Aorta (tissue), 5 donors: ENCODE measurements around the gene PIP5KL1. TPM values are rescaled to one million over a fixed set of nuclear protein-coding genes. Genes with fewer than 3 reads are reported as not detected.

Experiments used
- ATAC-seq: fragments of 200-7000 bp; cut with Tn5 transposase; one replicate; pipeline ENCODE4 v1.9.1; 2022; ENCODE audit warnings: moderate library complexity; ENCODE audit not compliant: low FRiP score
- DNase-seq, 2 donors: peaks; one replicate each; pipeline ENCODE4 v3.0.0-alpha.2; 2020
- H3K27ac ChIP-seq, 2 donors: one replicate each; pipeline ENCODE4 v1.5.1; 2013; ENCODE audit warnings: low read length in 2 of 2, mild to moderate bottlenecking in 2 of 2, moderate library complexity in 2 of 2, control low read depth in 1 of 2, inconsistent platforms in 1 of 2, low read depth in 1 of 2
- H3K27me3 ChIP-seq, 2 donors: one replicate each; pipeline ENCODE4 v1.6.1; 2013; ENCODE audit warnings: control low read depth in 1 of 2, low read length in 1 of 2, mild to moderate bottlenecking in 1 of 2, moderate library complexity in 1 of 2; ENCODE audit not compliant: insufficient read depth in 2 of 2, control insufficient read depth in 1 of 2
- H3K36me3 ChIP-seq, 2 donors: one replicate each; pipeline ENCODE4 v1.6.1; 2013; ENCODE audit warnings: control low read depth in 1 of 2, low read length in 1 of 2, mild to moderate bottlenecking in 1 of 2; ENCODE audit not compliant: insufficient read depth in 2 of 2, control insufficient read depth in 1 of 2
- H3K4me1 ChIP-seq, 2 donors: one replicate each; pipeline ENCODE4 v1.6.1; 2013; ENCODE audit warnings: low read length in 2 of 2, control low read depth in 1 of 2, mild to moderate bottlenecking in 1 of 2, moderate library complexity in 1 of 2; ENCODE audit not compliant: insufficient read depth in 2 of 2, control insufficient read depth in 1 of 2
- H3K4me3 ChIP-seq, 2 donors: one replicate each; pipeline ENCODE4 v1.5.1; 2013; ENCODE audit warnings: low read length in 2 of 2, control low read depth in 1 of 2, mild to moderate bottlenecking in 1 of 2
- H3K9me3 ChIP-seq: one replicate; pipeline ENCODE4 v1.6.1; 2013; ENCODE audit warnings: mild to moderate bottlenecking, low read length; ENCODE audit not compliant: control insufficient read depth
- WGBS, 2 donors: extraction: QIAGEN DNeasy Blood & Tissue Kit; methylation state at CpG; one replicate each; pipeline ENCODE4 v1.1.7; 2013; 5-methylcytosine and 5-hydroxymethylcytosine counted together
- intact Hi-C, 2 donors: fragments of 100-400 bp; cut with DNase I; formaldehyde crosslinking; loops; one replicate each; pipeline versions ENCODE4 v1.14.2 to v1.15.0; 2022
- polyA plus RNA-seq, 2 donors: library from polyadenylated mRNA; stranded (reverse); fragments of 200-250 nt; gene quantifications; one replicate each; pipeline ENCODE4 v1.2.3, GENCODE V29; 2013
- total RNA-seq, 2 donors: library from RNA; stranded (reverse); fragmentation: NEBNext Ultra II Directional; extraction: Animal tissue kit (Norgen Biotek cat#: 25700); gene quantifications; one replicate each; pipeline ENCODE4 v1.2.1, GENCODE V29; 2021
- donor health status: healthy with polysubstance abuse.
- donor health status: Bipolar disorder and iron deficiency.
- donor health status: DM: no; HTN: no; CAD: no.
- donor health status: DM: no; HTN: no; CAD: no.
- donor health status: DM: yes; HTN: yes; CAD: no.

The PIP5KL1 gene
- total and polyA plus RNA-seq, 4 donors, result 1.4 to 4.5 (median 3.0) TPM

GRCh38 chr9:127873223-127873691 lies 57.3 kb downstream of the PIP5KL1 start:
- ATAC-seq (no peak), DNase-seq (no peak)
- Histone ChIP-seq H3K36me3 (no peaks in the 10 kb centered on the region), H3K9me3 (no peaks in the 10 kb centered on the region), H3K27me3 (no peaks in the 10 kb centered on the region), H3K27ac (no peak overlapping the region), H3K4me1 (peaks cover 0 to 2% of the 10 kb centered on the region in 2 donors), H3K4me3 (no peak overlapping the region)
- 67 to 74% methylated on average over 16 to 19 of the region's 19 CpGs for WGBS, 2 donors
- intact Hi-C loops, result loop anchor here (5.0 to 10.0 kb wide), 3 partner anchors 46 to 86 kb away; partner anchors contain the start of genes CDK9 (in 1 of the 2) and FPGS (in 1 of the 2)

- Histone ChIP-seq H3K4me3 (no peak overlapping the region), H3K9me3 (no peaks in the 10 kb centered on the region), H3K27ac (no peak overlapping the region), H3K36me3 (no peaks in the 10 kb centered on the region), H3K4me1 (peaks cover 0 to 2% of the 10 kb centered on the region in 2 donors), H3K27me3 (no peaks in the 10 kb centered on the region)
- intact Hi-C loops, result loop anchor here (5.0 to 10.0 kb wide), 3 partner anchors 45 to 85 kb away; partner anchors contain the start of genes CDK9 (in 1 of the 2) and FPGS (in 1 of the 2)
- WGBS, 2 donors, result 92 to 93% methylated on average over 20 of the region's 20 CpGs
- DNase-seq, result no peak
- ATAC-seq, result no peak
Measured at GRCh38 chr9:127872369-127873222, 58.0 kb downstream of the PIP5KL1 start.

GRCh38 chr9:127871531-127871930 lies 59.0 kb downstream of the PIP5KL1 start:
- H3K36me3 ChIP-seq, result no peaks in the 10 kb centered on the region
- intact Hi-C loops, result loop anchor here (5.0 to 10.0 kb wide), 3 partner anchors 44 to 84 kb away; partner anchors contain the start of genes CDK9 (in 1 of the 2) and FPGS (in 1 of the 2)
- 68 to 76% methylated on average over 9 of the region's 9 CpGs for WGBS, 2 donors
- H3K9me3 ChIP-seq, result no peaks in the 10 kb centered on the region
- H3K27me3 ChIP-seq, result no peaks in the 10 kb centered on the region
- DNase-seq, result no peak
- no peak for ATAC-seq
- no peak overlapping the region for H3K4me3 ChIP-seq
- no peak overlapping the region for H3K27ac ChIP-seq
- H3K4me1 ChIP-seq, result peaks cover 0 to 2% of the 10 kb centered on the region in 2 donors

GRCh38 chr9:127870887-127871286 lies 59.7 kb downstream of the PIP5KL1 start:
- no peaks in the 10 kb centered on the region for H3K27me3 ChIP-seq
- 82 to 83% methylated on average over 12 of the region's 12 CpGs for WGBS, 2 donors
- H3K9me3 ChIP-seq, result no peaks in the 10 kb centered on the region
- no peaks in the 10 kb centered on the region for H3K4me1 ChIP-seq
- no peak overlapping the region for H3K4me3 ChIP-seq
- no peaks in the 10 kb centered on the region for H3K36me3 ChIP-seq
- ATAC-seq (no peak), DNase-seq (no peak)
- no peak overlapping the region for H3K27ac ChIP-seq
- intact Hi-C loops, result loop anchor here (1.0 to 10.0 kb wide), 4 partner anchors 44 to 136 kb away; partner anchors contain the start of genes CDK9 (in 1 of the 2), FPGS (in 1 of the 2) and TOR2A (in 1 of the 2)

Other genes starting within 250 kb of the PIP5KL1 start
- under 1 TPM; 0.16 to 0.60 TPM for gene CFAP157, start 223.8 kb downstream of the PIP5KL1 start, total RNA-seq
- under 1 TPM in 1 of 2 donors, not detected in 1; 0.69 TPM for gene CFAP157, start 223.8 kb downstream of the PIP5KL1 start, polyA plus RNA-seq
- 10 to 100 TPM in 1 of 2 donors, 1 to 10 TPM in 1; 9.8 to 12.2 TPM for gene PTRH1, start 215.1 kb downstream of the PIP5KL1 start, total RNA-seq
- gene PTRH1, start 215.1 kb downstream of the PIP5KL1 start, polyA plus RNA-seq, result 10 to 100 TPM; 12.1 to 23.2 TPM
- under 1 TPM; 0.16 to 0.30 TPM for gene TTC16, start 214.7 kb downstream of the PIP5KL1 start, total RNA-seq
- gene TTC16, start 214.7 kb downstream of the PIP5KL1 start, polyA plus RNA-seq, result not detected
- 1 to 10 TPM; 5.8 to 8.0 TPM for gene TOR2A, start 195.5 kb downstream of the PIP5KL1 start, total RNA-seq
- 10 to 100 TPM in 1 of 2 donors, 1 to 10 TPM in 1; 4.5 to 12.7 TPM for gene TOR2A, start 195.5 kb downstream of the PIP5KL1 start, polyA plus RNA-seq
- 10 to 100 TPM; 19.7 to 34.8 TPM for gene SH2D3C, start 152.1 kb downstream of the PIP5KL1 start, total RNA-seq
- gene SH2D3C, start 152.1 kb downstream of the PIP5KL1 start, polyA plus RNA-seq, result 1 to 10 TPM in 1 of 2 donors, under 1 TPM in 1; 0.13 to 2.0 TPM
- 100 to 1,000 TPM; 103 to 131 TPM for gene CDK9, start 144.7 kb downstream of the PIP5KL1 start, total RNA-seq
- gene CDK9, start 144.7 kb downstream of the PIP5KL1 start, polyA plus RNA-seq, result 100 to 1,000 TPM in 1 of 2 donors, 10 to 100 TPM in 1; 29.3 to 115 TPM
- gene FPGS, start 127.9 kb downstream of the PIP5KL1 start, total RNA-seq, result 10 to 100 TPM; 61.9 to 77.7 TPM
- gene FPGS, start 127.9 kb downstream of the PIP5KL1 start, polyA plus RNA-seq, result 100 to 1,000 TPM in 1 of 2 donors, 10 to 100 TPM in 1; 15.2 to 116 TPM
- 100 to 1,000 TPM; 339 to 538 TPM for gene ENG, start 76.1 kb downstream of the PIP5KL1 start, total RNA-seq
- gene ENG, start 76.1 kb downstream of the PIP5KL1 start, polyA plus RNA-seq, result 100 to 1,000 TPM in 1 of 2 donors, 10 to 100 TPM in 1; 46.1 to 191 TPM
- gene AK1, start 53.1 kb downstream of the PIP5KL1 start, total RNA-seq, result 10 to 100 TPM; 92.4 to 99.5 TPM
- 100 to 1,000 TPM; 111 to 168 TPM for gene AK1, start 53.1 kb downstream of the PIP5KL1 start, polyA plus RNA-seq
- gene ST6GALNAC6, start 31.2 kb downstream of the PIP5KL1 start, total RNA-seq, result 100 to 1,000 TPM; 103 to 125 TPM
- 100 to 1,000 TPM; 125 to 176 TPM for gene ST6GALNAC6, start 31.2 kb downstream of the PIP5KL1 start, polyA plus RNA-seq
- gene ST6GALNAC4, start 13.7 kb downstream of the PIP5KL1 start, total RNA-seq, result 10 to 100 TPM; 34.9 to 46.5 TPM
- 10 to 100 TPM; 17.7 to 25.5 TPM for gene ST6GALNAC4, start 13.7 kb downstream of the PIP5KL1 start, polyA plus RNA-seq
- 10 to 100 TPM; 20.0 to 26.3 TPM for gene DPM2, start 7.1 kb upstream of the PIP5KL1 start, total RNA-seq
- gene DPM2, start 7.1 kb upstream of the PIP5KL1 start, polyA plus RNA-seq, result 10 to 100 TPM; 18.2 to 22.7 TPM
- 10 to 100 TPM; 41.4 to 63.1 TPM for gene EEIG1, start 50.2 kb upstream of the PIP5KL1 start, total RNA-seq
- 10 to 100 TPM in 1 of 2 donors, 1 to 10 TPM in 1; 7.9 to 22.0 TPM for gene EEIG1, start 50.2 kb upstream of the PIP5KL1 start, polyA plus RNA-seq
- 10 to 100 TPM in 1 of 2 donors, 1 to 10 TPM in 1; 5.4 to 10.4 TPM for gene NAIF1, start 136.5 kb upstream of the PIP5KL1 start, total RNA-seq
- 1 to 10 TPM; 7.0 to 8.9 TPM for gene NAIF1, start 136.5 kb upstream of the PIP5KL1 start, polyA plus RNA-seq
- 10 to 100 TPM; 16.3 to 40.9 TPM for gene SLC25A25, start 137.5 kb upstream of the PIP5KL1 start, total RNA-seq
- gene SLC25A25, start 137.5 kb upstream of the PIP5KL1 start, polyA plus RNA-seq, result 10 to 100 TPM in 1 of 2 donors, 1 to 10 TPM in 1; 9.8 to 14.3 TPM
- gene PTGES2, start 197.0 kb upstream of the PIP5KL1 start, total RNA-seq, result 10 to 100 TPM; 37.1 to 38.5 TPM
- 10 to 100 TPM; 29.9 to 56.2 TPM for gene PTGES2, start 197.0 kb upstream of the PIP5KL1 start, polyA plus RNA-seq
- 1 to 10 TPM in 1 of 2 donors, under 1 TPM in 1; 0.84 to 1.1 TPM for gene LCN2, start 218.7 kb upstream of the PIP5KL1 start, total RNA-seq
- gene LCN2, start 218.7 kb upstream of the PIP5KL1 start, polyA plus RNA-seq, result 1 to 10 TPM in 1 of 2 donors, under 1 TPM in 1; 0.90 to 5.6 TPM
- 10 to 100 TPM; 46.7 to 54.3 TPM for gene BBLN, start 229.5 kb upstream of the PIP5KL1 start, total RNA-seq
- 100 to 1,000 TPM; 164 to 278 TPM for gene BBLN, start 229.5 kb upstream of the PIP5KL1 start, polyA plus RNA-seq